Stimulated activated CD8-positive, alpha-beta memory T cell treated with anti-CD3 and anti-CD28 coated beads, Interleukin-12 subunit alpha, Interleukin-12 subunit beta, amount 100 ng/mL, for 4 hours (primary cell): ENCODE data around the gene CANT1.
"Not testable (repeated sequence)": the region's sequence is repeated elsewhere in the genome, so short reads cannot be mapped to it uniquely, and the experiment has no call there.

Experiments used
- DNase-seq: peaks from one replicate; pipeline ENCODE4 v3.0.0-alpha.2; 2020; ENCODE audit warnings: low read depth

Gene CANT1

DNA sequence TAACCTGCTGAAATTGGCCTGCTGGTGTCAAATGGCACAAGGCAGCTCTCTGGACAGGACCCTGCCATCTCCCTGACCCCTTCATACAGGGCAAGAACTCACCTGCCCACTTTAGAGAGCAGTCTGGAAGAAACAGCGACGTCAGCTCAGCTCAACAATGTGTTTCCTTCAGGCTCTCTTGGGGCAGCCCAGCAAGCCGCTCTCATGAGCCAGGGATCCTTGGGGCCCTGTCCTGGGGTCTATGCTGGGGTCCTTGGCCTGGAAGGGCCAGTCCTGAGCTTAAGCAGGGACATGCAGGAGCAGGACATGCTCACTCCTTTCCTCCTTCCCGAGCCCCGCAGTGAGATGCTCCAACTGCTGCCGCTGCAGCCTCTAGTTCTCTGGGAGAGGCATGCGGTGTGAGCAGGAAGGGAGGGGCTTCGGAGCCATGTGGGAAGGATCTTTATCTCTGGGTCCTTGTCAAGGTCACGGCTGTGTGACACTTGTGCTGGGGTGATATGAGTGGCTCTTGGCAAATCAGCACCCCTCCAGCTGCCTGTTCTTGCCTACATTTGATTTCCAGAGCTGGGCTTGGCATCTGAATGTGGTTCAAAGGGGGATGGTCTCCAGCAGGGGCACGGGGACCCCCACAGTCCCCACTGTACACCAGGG, 17.8 kb upstream of the CANT1 start:
- DNase-seq, result no peak

DNA sequence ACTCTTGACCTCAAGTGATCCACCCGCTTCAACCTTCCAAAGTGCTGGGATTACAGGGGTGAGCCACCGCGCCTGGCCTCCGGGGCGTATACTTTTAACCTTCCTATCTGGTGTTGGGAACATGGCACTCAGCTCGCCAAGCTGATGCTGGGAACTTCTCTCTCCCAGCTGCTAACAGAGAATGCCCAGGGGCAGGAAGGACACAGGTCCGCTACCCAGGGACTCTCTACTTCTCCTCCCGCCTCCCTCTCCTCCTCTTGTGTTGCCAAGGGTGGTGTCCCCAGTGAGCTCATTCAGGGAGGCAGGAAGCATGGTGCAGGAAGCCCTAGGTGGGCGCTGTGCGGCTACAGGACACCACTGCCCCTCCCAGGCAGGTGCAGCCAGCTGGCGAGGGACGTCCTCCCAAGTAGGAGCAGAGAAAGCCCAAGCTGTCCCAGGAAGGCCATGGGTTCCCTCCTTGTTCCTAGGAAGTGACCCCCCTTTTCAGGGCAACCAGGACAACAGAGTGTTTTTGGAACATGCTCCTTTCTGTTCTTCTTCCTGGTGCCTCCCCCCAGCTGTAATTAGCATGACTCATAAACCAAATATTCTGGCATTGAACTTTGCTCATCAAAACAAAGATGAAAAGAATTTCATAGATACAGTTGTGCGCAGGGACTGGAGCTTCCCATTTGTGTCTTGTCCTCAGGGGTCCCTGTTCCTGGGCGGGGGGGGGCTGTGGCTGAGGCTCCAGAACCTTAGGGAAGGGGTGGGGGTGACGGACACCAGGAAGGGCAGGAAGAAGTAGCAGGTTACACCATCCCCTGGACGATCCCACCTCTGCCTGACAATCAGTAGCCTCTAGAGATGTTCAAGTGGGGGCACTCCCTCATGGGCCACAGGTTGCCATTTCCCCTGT, 17.1 kb upstream of the CANT1 start:
- no peak for DNase-seq

DNA sequence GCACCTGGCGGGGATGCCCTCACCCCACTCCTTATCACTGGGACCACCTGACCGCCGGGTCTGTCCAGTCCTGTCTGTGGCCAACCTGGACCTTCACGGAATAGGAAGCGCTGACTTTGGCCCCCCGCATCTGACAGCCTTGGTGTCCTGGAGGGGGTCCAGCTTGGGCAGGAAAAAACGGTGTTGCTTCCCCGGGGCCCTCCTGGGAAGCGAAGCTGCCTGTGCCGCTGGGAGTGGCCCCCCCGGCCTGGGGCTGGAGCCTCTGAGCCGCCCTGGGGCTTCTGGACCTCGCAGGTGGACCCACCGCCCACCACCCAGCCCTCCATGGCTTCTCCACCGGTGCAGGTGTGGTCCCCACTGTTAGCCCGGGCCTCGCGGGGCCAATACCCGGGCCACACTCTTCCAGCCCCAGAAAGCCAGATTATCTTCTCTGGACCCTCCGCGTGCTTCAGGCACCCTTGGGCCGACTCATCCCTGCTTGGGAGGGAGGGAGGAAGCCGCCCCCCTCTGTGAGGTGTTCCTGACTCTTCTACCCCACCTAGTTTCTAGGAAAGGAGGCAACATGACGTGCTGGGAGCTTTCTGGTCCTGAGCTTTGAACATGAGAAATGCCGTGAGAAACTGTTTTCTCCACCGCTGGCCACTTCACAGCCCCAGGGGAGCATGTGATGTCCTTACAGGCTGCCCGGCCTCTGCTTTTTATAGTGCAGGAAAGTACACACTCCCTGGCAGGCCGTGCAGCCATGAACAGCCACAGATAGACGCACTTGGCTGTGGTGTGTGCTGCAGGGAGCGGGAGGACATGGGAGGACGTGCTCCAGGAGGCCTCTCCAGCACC, 15.6 kb upstream of the CANT1 start:
- no peak for DNase-seq

DNA sequence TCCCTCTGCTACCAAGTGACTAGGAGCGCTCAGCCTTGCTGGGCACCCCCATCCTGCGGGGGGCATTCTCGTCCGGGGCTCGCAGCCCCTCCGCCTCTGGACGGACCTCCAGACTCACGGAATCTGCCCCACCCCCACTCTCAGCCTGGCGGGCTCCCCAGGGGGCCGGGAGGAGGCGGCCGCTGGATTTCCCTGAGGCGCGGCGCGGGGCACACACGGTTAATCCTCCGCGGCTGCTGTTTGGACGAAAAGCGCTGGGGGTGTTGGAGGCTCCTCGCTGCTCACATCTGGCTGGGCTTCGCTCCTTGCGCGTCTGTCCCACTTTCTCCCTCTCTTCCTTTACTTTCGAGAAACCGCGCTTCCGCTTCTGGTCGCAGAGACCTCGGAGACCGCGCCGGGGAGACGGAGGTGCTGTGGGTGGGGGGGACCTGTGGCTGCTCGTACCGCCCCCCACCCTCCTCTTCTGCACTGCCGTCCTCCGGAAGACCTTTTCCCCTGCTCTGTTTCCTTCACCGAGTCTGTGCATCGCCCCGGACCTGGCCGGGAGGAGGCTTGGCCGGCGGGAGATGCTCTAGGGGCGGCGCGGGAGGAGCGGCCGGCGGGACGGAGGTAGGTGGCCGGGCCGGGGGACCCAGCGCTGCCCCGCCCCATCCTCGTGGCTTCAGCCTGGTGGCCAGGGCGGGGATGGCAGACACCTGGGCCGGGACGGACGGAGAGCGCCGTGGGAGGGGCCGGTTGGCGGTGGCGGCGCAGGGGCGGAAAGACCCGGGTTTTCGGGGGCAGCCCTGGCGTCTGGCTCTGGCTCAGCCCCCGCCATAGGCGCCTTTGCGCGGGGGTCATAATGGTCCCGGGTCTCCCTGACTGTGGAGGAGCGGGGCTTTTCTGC, 14.6 kb upstream of the CANT1 start, which contains the start of gene C1QTNF1:
Gene C1QTNF1, plus strand, starts transcription at position 284 of the 886 bp plus-strand sequence. CDS start 19,800 bp downstream, outside the sequence.
- no peak for DNase-seq

DNA sequence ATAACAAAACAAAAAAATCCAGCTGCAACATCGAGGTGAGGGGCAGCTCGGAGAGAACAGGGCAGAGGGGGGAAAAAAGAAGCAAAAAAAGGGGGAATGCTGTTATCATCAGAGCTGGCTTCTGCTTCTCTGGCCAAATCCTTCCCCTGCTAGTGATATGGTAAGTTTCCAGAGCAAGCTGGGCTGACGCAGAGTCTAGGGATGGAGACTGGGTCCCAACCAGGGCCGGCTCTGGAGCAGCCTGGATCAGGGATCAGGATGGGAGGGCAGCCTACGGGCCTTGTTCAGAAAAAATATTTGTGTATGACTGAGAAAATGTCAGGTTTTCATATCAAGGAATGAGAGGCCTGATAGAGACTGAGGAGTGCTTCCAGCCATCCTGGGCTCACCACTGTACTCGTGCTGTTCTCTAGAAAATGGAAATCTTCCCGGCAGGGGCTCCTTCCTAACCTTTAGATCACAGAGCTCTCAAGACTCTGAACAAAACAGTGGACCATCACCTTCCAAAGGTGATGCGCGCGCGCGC, 13.7 kb upstream of the CANT1 start:
- DNase-seq, result no peak

DNA sequence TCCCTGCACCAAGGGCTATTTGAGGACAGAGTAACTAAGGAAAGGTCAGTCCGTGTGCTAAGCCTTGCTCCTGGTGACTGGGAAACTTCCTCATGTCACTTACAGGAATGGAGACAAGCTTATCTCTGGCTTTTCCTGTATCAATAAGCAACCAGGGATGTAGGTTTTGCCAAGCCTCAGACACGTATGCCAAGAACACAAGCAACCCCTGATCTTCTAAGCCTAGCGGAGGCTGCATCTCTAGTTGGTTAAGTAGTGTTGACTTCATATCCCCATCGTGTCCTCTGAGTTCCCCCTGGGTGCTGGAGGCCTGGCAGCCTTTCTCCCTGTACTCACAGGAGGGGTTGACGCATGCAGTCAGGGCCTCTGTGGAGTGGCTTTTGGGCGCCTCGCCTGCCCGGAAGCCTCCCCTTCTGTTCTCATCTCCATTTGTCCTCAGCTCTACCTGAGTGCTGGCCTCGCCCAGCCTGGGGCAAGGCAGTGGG, 13.0 kb upstream of the CANT1 start:
- DNase-seq, result no peak

DNA sequence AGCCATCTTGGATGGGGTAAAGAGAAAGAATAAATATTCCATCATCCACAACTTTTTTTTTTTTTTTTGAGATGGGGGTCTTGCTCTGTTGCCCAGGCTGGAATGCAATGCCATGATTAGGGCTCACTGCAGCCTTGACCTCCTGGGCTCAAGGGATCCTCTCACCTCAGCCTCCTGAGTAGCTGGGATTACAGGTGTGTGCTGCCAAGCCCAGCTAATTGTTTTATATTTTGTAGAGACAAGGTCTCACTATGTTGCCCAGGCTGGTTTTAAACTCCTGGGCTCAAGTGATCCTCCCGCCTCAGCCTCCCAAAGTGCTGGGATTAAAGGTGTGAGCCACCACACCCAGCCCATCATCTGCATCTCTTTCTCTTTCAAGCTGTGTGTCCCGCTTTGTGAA, 12.4 kb upstream of the CANT1 start:
- not testable (repeated sequence) for DNase-seq

DNA sequence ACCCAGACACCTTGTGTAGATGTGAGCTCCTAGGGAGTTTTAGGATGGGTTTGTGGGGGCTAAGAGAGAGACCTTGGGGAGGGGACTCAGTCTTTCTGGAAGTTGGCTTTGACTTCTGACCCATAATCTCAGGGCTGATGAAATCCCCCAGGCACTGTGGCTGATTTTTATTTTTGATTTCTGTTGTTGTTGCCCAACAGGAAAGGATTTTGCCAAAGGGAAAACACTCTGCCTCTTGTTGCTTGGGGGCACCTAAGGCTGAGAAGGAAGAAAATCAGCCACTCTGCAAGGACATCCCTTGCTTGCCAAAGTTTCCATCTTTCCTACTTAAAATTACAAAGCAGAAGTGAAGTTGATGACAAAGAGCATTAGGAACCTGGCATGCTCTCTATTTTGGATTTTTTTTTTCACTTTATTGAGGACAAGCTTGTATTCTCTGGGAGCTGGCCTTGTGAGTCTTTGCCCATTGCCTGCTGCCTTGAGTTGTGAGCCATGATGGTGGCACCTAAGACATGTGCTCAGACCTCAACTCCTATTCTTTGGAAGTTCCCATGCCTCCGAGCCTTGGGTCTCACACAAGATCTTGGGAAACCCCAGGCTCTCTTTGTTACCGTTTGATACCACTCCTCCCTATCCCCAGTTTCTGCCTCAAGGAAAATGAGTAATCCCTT, 11.2 kb upstream of the CANT1 start:
- no peak for DNase-seq

DNA sequence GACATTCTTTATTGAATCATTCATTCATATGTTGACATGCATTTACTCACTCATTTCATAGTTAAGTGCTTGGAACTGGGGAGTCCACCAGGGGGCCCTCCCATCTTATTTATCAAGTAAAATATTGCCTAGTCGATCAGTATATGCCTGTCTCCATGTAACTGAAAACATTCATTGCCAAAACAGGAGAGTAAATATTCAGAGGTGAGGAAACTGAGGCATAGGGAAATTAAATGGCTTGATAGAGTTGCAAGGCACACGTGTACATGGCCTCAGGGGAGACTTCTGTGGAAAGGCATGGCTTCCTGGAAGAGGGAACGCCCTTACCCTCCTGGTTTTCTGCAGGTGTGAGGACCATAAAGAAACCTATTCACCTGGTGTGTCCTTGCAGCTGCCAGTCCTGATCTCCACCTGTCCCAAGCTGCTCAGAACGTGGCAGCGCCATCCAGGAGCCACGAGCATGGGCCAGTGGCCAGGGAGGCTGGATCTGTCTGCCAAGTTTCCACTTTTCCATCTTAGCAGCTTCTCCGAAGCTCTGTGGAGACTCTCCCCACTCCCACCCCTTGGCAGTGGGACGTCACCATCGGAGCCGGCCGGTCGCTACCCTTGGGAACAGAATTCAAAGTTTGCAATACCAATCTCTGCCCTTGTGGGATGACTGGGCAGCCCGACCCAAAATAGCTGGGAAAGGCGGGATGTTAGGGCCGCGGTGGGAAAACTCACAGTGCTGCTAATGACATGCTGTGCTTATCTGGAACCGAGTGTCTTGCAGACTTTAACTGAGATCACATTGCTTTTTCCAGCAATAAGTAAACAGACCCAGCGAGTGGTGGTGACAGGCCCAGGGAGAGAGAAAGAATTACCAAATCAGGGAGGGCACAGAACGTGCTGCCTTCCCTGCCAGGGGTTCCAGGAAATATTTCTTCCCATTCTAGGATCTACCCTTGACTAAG, 10.3 kb upstream of the CANT1 start:
- DNase-seq, result no peak

DNA sequence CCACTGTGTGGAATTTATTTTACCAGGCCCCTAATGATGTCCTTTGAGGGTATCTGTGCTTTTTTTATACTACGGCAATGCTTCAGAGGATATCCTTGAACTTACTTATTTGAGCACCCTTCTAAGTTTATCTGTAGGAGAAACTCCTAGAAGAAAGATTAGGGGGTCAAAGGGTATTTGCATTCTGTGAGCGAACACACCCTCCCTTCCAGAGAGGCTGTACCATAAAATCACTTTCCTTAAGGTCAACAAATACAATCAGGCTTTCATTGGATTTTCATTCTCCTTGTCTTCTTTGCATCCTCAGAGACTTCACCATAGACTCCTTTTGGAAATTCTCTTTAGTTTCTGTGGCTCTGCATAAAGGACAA, 9.7 kb upstream of the CANT1 start:
- no peak for DNase-seq

DNA sequence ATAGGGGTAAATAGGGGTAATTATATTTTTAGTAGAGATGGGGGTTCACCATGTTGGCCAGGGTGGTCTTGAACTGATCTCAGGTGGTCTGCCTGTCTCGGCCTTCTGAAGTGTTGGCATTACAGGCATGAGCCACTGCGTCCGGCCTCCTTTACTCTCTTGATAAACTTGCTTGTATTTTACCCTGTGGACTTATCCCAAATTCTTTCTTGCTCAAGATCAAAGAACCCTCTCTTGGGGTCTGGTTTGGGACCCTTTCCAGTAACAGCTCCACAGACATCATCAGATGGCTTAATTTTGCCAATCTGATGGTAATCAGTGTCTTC, 8.8 kb upstream of the CANT1 start:
- no peak for DNase-seq

DNA sequence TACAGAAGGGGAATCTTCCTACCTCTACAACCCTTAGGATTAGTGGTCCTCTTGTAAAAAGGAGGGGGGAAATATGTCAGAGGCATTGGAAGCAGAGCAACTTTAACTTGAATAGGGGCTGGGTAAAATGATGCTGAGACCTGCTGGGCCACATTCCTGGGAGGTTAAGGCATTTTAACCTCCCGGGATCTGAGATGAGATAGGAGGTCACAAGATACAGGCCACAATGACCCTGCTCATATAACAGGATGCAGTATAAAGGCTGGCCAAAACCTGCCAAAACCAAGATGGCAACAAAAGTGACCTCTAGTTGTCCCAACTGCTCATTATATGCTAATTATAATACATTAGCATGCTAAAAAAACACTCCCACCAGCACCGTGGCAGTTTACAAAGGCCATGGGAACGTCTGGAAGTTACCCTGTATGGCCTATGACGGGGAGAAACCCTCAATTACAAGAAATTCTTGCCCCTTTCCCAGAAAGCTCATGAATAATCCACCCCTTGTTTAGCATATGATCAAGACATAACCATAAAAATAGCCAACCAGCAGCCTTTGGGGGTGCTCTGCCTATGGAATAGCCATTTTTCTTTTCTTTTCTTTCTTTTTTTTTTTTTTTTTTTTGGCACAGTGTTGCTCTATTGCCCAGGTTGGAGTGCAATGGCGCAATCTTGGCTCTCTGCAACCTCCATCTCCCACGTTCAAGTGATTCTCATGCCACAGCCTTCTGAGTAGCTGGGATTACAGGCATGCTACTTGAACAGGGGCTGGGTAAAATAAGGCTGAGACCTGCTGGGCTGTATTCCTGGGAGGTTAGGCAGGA, 8.2 kb upstream of the CANT1 start:
- no peak for DNase-seq

DNA sequence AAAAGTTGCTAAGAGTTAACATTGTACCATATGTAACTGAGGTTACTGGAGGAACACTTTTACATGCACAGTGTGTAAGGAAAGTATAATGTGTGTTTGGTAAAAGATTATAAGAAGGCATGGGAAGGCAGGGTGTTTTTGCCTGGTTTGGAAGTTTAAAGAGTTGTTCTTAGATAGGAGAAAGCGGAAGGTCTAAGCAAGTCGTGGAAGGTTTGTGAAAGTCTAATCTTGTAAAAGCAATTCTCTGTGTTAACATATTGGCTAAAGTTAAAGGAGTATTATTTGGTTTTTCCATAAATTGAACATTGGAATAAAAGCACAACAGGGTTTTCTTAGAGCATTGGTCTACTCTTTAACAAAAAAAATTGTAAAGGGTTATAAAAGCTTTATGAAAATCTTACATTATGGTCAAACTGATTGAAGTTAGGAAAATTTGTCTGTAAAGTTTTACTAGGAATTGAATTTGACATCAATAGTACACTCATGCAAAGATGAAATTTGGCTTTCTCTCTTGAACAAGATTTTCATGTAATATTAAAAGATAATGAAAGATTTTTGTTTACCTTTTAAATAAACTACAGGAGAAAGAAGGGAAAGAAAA, 4.7 kb upstream of the CANT1 start:
- no peak for DNase-seq

DNA sequence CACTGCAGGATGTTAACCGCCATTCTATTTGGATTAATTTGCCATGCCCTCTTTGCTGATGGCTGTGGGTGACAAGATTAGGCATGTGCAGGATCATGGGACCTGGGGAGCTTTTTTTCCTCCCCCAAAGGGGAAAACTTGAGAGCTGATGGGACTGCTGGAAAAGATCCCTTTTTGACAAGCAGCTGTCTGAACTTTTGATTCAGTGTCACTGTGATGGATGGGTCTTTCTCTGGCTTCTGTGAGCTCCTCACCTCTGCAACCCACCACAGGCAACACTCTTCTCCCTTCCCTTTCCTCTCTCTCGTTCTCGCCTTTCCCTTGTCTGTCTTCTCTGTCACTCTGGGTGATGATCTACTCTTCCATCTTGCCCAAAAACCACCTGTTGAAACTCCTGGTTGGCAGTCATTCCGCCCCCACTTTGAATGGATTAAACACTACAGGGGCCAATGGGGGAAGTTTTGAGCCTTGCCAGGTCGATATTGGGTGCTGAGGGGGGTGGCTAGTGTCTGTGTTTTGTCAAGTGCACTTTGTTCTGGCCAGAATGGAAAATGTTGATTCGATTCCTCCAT, 3.1 kb upstream of the CANT1 start:
- no peak for DNase-seq

DNA sequence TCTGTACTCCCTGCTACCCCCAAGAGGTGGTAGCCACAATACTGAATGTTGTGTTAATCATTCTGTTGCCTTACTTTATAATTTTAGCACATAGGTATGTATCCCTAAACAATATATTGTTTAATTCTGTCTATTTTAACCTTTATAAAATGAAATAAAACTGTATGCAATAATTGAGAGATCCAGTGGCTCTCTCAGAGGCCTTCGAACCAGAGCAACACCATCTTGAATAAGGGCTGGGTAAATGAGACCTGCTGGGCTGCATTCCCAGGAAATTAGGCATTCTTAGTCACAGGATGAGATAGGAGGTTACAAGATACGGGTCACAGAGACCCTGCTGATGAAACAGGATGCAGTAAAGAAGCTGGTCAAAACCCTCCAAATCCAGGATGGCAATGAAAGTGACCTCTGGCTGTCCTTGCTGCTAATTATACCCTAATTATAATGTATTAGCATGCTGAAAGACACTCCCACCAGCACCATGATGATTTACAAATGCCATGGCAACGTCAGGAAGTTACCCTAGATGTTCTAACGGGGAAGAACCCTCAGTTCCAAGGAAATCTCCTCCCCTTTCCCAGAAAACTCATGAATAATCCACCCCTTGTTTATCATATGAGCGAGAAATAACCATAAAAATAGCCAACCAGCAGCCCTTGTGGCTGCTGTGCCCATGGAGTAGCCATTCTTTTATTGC, 2.0 kb upstream of the CANT1 start:
- no peak for DNase-seq

DNA sequence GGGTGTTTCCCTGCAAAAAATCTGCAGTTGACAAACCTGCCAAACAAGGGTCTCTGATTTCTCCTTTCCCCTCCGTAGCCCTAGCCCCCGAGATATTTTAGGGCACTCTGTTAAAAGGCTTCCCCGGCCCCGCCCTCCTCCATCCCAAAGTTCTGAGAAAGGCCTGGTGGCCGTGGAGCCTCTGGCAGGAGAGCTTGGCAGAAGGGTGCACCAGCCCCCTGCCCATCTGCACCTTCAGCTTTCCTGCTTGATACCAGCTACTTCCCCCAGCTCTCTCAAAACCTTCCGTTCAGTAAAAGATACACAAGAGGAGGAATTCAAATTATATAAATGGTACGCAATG, 711 bp upstream of the CANT1 start:
- no peak for DNase-seq

DNA sequence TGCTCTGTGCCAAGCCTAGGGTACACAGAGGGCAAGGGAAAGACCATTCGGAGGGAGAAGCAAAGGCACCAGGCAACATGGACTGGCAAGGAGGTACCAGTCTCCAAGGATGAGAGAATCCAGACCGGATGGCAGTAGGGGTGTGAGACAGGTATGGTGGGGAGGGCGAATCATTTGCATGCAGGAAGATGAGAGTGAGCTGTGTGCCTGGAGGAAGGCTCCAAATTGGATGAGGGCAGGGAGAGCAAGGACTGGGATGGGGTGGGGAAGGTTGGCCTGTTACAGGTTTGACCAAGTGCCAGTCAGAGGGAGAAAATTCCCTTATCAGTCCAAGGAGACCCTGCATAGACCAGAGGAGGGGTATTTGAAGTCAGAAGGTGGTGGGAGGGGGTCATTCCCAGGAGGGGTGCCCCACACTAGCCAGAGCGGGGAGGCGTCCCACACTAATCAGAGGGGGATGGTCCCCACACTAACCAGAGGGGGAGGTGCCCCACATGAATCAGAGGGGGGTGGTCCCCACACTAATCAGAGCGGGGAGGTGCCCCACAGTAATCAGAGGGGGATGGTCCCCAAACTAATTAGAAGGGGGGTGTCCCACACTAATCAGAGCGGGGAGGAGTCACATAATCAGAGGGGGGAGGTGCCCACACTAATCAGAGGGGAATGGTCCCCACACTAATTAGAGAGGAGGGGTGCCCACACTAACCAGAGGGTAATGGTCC, 737 bp downstream of the CANT1 start:
- DNase-seq, result no peak
